Activated CD8-positive, alpha-beta T cell treated with anti-CD3 and anti-CD28 coated beads for 36 hours (primary cell): ENCODE measurements around the gene RIMBP2. TPM values are rescaled to one million over a fixed set of nuclear protein-coding genes. Genes with fewer than 3 reads are reported as not detected.

ENCODE experiments used
- ATAC-seq: fragments of 200-7000 bp; cut with Tn5 transposase; one replicate; pipeline ENCODE4 v1.10.0; 2021; ENCODE audit warnings: mild to moderate bottlenecking, moderate library complexity
- CTCF ChIA-PET: fragments of 350-600 bp; sonication (Branson Sonifier 250); formaldehyde crosslinking; loops from one replicate; lab custom pipeline; 2021; ENCODE audit warnings: antibody characterized with exemption; lab: Charles Lee
- POLR2A ChIA-PET: fragments of 350-600 bp; sonication (Branson Sonifier 250); formaldehyde crosslinking; loops from one replicate; lab custom pipeline; 2021; ENCODE audit warnings: antibody characterized with exemption; lab: Charles Lee
- DNase-seq: peaks from one replicate; pipeline ENCODE4 v3.0.0-alpha.2; 2020
- H3K27ac Mint-ChIP-seq: one replicate; pipeline ENCODE4 v1.8.0; 2021; ENCODE audit warnings: mild to moderate bottlenecking, mixed read lengths
- H3K27me3 Mint-ChIP-seq: one replicate; pipeline ENCODE4 v1.8.0; 2021; ENCODE audit warnings: mixed read lengths
- H3K36me3 Mint-ChIP-seq: one replicate; pipeline ENCODE4 v1.8.0; 2021; ENCODE audit warnings: low read depth, mixed read lengths
- H3K4me1 Mint-ChIP-seq: one replicate; pipeline ENCODE4 v1.8.0; 2021; ENCODE audit warnings: low read depth, mixed read lengths
- H3K4me3 Mint-ChIP-seq: one replicate; pipeline ENCODE4 v1.8.0; 2021; ENCODE audit warnings: mild to moderate bottlenecking, moderate library complexity, mixed read lengths
- H3K9me3 Mint-ChIP-seq: one replicate; pipeline ENCODE4 v1.8.0; 2021; ENCODE audit warnings: mixed read lengths
- CTCF ChIP-seq: fragments of 200-600 bp; IDR thresholded peaks from one replicate; pipeline ENCODE4 v1.8.0; 2022; ENCODE audit warnings: antibody characterized with exemption, mild to moderate bottlenecking
- intact Hi-C: fragments of 100-400 bp; cut with micrococcal nuclease; formaldehyde crosslinking; loops from one replicate; pipeline ENCODE4 v1.10.0; 2022
- total RNA-seq, 2 experiments: library from RNA; stranded (reverse); gene quantifications; one replicate each; pipeline ENCODE4 v1.2.3, GENCODE V29; 2021

Gene RIMBP2
- total RNA-seq, 2 experiments from 2014 or later: not detected

GRCh38 chr12:130655881-130656280 lies 60.2 kb downstream of the RIMBP2 start:
- Mint-ChIP-seq H3K27me3 (peaks cover 10% of the 10 kb centered on the region), H3K27ac (no peak overlapping the region), H3K4me1 (no peaks in the 10 kb centered on the region), H3K36me3 (no peaks in the 10 kb centered on the region), H3K4me3 (no peak overlapping the region), H3K9me3 (no peaks in the 10 kb centered on the region)
- ChIA-PET POLR2A (no interaction called here), CTCF (no interaction called here)
- ATAC-seq: no peak
- TF ChIP-seq CTCF: no peak
- no peak for DNase-seq
- intact Hi-C loops: no loop called here

GRCh38 chr12:130655010-130655409 lies 61.1 kb downstream of the RIMBP2 start:
- Mint-ChIP-seq H3K4me3 (no peak overlapping the region), H3K9me3 (no peaks in the 10 kb centered on the region), H3K4me1 (no peaks in the 10 kb centered on the region), H3K27ac (no peak overlapping the region), H3K36me3 (no peaks in the 10 kb centered on the region), H3K27me3 (peaks cover 9% of the 10 kb centered on the region)
- intact Hi-C loops: no loop called here
- ATAC-seq (no peak), DNase-seq (no peak)
- no peak for TF ChIP-seq CTCF
- ChIA-PET POLR2A (no interaction called here), CTCF (no interaction called here)

GRCh38 chr12:130651188-130651959 lies 64.7 kb downstream of the RIMBP2 start:
- no peak overlapping the region for H3K27ac Mint-ChIP-seq
- H3K4me1 Mint-ChIP-seq: no peaks in the 10 kb centered on the region
- ChIA-PET CTCF (interaction anchor here (0.6 kb wide), 1 partner anchor 284 kb away, joined by 3 read pairs; no protein-coding TSS in a partner anchor), POLR2A (no interaction called here)
- no peaks in the 10 kb centered on the region for H3K9me3 Mint-ChIP-seq
- H3K27me3 Mint-ChIP-seq: peaks cover 3% of the 10 kb centered on the region
- H3K4me3 Mint-ChIP-seq: no peak overlapping the region
- no peak for DNase-seq
- no peak for TF ChIP-seq CTCF
- ATAC-seq: no peak
- no peaks in the 10 kb centered on the region for H3K36me3 Mint-ChIP-seq
- intact Hi-C loops: no loop called here

GRCh38 chr12:130650131-130650530 lies 66.0 kb downstream of the RIMBP2 start:
- Mint-ChIP-seq H3K27ac (no peak overlapping the region), H3K4me1 (no peaks in the 10 kb centered on the region), H3K27me3 (no peaks in the 10 kb centered on the region), H3K9me3 (no peaks in the 10 kb centered on the region), H3K36me3 (no peaks in the 10 kb centered on the region), H3K4me3 (no peak overlapping the region)
- no peak for ATAC-seq
- intact Hi-C loops: no loop called here
- ChIA-PET POLR2A (no interaction called here), CTCF (no interaction called here)
- no peak for DNase-seq
- TF ChIP-seq CTCF: no peak
